Lung (tissue), 16 donors: Measurements from ENCODE around the gene PDZD8. TPM values are rescaled to one million over a fixed set of nuclear protein-coding genes. Genes with fewer than 3 reads are reported as not detected.

Experiments
- ATAC-seq: fragments of 200-7000 bp; cut with Tn5 transposase; one replicate; pipeline ENCODE4 v1.9.1; 2020; ENCODE audit warnings: moderate number of reproducible peaks; ENCODE audit not compliant: insufficient read depth, low FRiP score
- DNase-seq, 3 donors: peaks; one replicate each; pipeline ENCODE4 v3.0.0-alpha.2; 2013 to 2017
- H3K27ac ChIP-seq, 2 donors: one replicate each; pipeline ENCODE4 v1.5.1; 2013; ENCODE audit warnings: mild to moderate bottlenecking in 2 of 2, moderate library complexity in 2 of 2, control low read depth in 1 of 2, inconsistent platforms in 1 of 2, low read depth in 1 of 2, low read length in 1 of 2
- H3K27me3 ChIP-seq, 3 donors: one replicate each; pipeline ENCODE4 v1.5.1; 2013; ENCODE audit warnings: low read length in 2 of 3; ENCODE audit not compliant: control insufficient read depth in 3 of 3, insufficient read depth in 3 of 3
- H3K36me3 ChIP-seq, 4 donors: one replicate each; pipeline ENCODE4 v1.5.1; 2013; ENCODE audit warnings: low read length in 4 of 4, mild to moderate bottlenecking in 1 of 4, moderate library complexity in 1 of 4; ENCODE audit not compliant: control insufficient read depth in 4 of 4, insufficient read depth in 4 of 4
- H3K4me1 ChIP-seq, 5 donors: one replicate each; pipeline ENCODE4 v1.5.1; 2013; ENCODE audit warnings: low read length in 5 of 5, mild to moderate bottlenecking in 2 of 5, moderate library complexity in 1 of 5; ENCODE audit not compliant: control insufficient read depth in 5 of 5, insufficient read depth in 5 of 5
- H3K4me3 ChIP-seq: one replicate; pipeline ENCODE4 v1.5.1; 2013; ENCODE audit warnings: mild to moderate bottlenecking, control low read depth, moderate library complexity
- H3K9ac ChIP-seq, 2 donors: one replicate each; pipeline ENCODE4 v1.5.1; 2013; ENCODE audit warnings: low read length in 2 of 2, control low read depth in 1 of 2; ENCODE audit not compliant: insufficient read depth in 1 of 2
- H3K9me3 ChIP-seq, 4 donors: one replicate each; pipeline ENCODE4 v1.5.1; 2013; ENCODE audit warnings: low read length in 3 of 4, mild to moderate bottlenecking in 1 of 4, moderate library complexity in 1 of 4; ENCODE audit not compliant: control insufficient read depth in 4 of 4, insufficient read depth in 3 of 4
- WGBS, 2 donors: extraction: QIAGEN DNeasy Blood & Tissue Kit; methylation state at CpG; one replicate each; pipeline ENCODE4 v1.1.7; 2013; 5-methylcytosine and 5-hydroxymethylcytosine counted together
- long read RNA-seq, 5 donors: transcript quantifications; one replicate each; lab custom pipeline, GENCODE V29; 2026
- polyA plus RNA-seq, 2 donors: library from polyadenylated mRNA; stranded (reverse); fragments of 200-250 nt; gene quantifications; one replicate each; pipeline ENCODE4 v1.2.1, GENCODE V29; 2013
- total RNA-seq, 2 donors: library from RNA; depleted of rRNA in 1 of 2; stranded (reverse); fragments of >200 nt in 1 of 2; gene quantifications; one replicate each; pipeline ENCODE4 v1.2.1, GENCODE V29; 2014 to 2021
- TF ChIP-seq, protein P1 (sequence below): IDR thresholded peaks from 2 replicates; pipeline ENCODE4 v1.5.1; 2012; ENCODE audit warnings: mild to moderate bottlenecking; ENCODE audit errors: control extremely low read depth, extremely low read depth
- donor health status: control.
- donor health status: control.
- donor health status: Bipolar disorder and iron deficiency.
- donor health status: healthy.
- donor health status: DM: yes; HTN: yes; CAD: no.

Gene PDZD8, protein sequence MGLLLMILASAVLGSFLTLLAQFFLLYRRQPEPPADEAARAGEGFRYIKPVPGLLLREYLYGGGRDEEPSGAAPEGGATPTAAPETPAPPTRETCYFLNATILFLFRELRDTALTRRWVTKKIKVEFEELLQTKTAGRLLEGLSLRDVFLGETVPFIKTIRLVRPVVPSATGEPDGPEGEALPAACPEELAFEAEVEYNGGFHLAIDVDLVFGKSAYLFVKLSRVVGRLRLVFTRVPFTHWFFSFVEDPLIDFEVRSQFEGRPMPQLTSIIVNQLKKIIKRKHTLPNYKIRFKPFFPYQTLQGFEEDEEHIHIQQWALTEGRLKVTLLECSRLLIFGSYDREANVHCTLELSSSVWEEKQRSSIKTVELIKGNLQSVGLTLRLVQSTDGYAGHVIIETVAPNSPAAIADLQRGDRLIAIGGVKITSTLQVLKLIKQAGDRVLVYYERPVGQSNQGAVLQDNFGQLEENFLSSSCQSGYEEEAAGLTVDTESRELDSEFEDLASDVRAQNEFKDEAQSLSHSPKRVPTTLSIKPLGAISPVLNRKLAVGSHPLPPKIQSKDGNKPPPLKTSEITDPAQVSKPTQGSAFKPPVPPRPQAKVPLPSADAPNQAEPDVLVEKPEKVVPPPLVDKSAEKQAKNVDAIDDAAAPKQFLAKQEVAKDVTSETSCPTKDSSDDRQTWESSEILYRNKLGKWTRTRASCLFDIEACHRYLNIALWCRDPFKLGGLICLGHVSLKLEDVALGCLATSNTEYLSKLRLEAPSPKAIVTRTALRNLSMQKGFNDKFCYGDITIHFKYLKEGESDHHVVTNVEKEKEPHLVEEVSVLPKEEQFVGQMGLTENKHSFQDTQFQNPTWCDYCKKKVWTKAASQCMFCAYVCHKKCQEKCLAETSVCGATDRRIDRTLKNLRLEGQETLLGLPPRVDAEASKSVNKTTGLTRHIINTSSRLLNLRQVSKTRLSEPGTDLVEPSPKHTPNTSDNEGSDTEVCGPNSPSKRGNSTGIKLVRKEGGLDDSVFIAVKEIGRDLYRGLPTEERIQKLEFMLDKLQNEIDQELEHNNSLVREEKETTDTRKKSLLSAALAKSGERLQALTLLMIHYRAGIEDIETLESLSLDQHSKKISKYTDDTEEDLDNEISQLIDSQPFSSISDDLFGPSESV
- total RNA-seq (10 to 100 TPM; 27.5 to 32.0 TPM), polyA plus RNA-seq (10 to 100 TPM in 1 of 2 donors, 1 to 10 TPM in 1; 3.7 to 11.0 TPM)
- long read RNA-seq, donor 1, full-length matches to known transcripts = 10 of 16 reads
- long read RNA-seq, donor 1, partial matches to known transcripts = 6 of 16 reads
- long read RNA-seq, donor 1, other reads (novel, unspliced or antisense) = 0 of 16 reads
- long read RNA-seq, donor 2, full-length matches to known transcripts = 4 of 4 reads
- long read RNA-seq, donor 2, partial matches to known transcripts = 0 of 4 reads
- long read RNA-seq, donor 2, other reads (novel, unspliced or antisense) = 0 of 4 reads
- long read RNA-seq, donor 3, full-length matches to known transcripts = 2 of 2 reads
- long read RNA-seq, donor 3, partial matches to known transcripts = 0 of 2 reads
- long read RNA-seq, donor 3, other reads (novel, unspliced or antisense) = 0 of 2 reads
- long read RNA-seq, donor 4, full-length matches to known transcripts = 1 of 1 reads
- long read RNA-seq, donor 4, partial matches to known transcripts = 0 of 1 reads
- long read RNA-seq, donor 4, other reads (novel, unspliced or antisense) = 0 of 1 reads
- long read RNA-seq, donor 5, full-length matches to known transcripts = 4 of 11 reads
- long read RNA-seq, donor 5, partial matches to known transcripts = 7 of 11 reads
- long read RNA-seq, donor 5, other reads (novel, unspliced or antisense) = 0 of 11 reads

DNA sequence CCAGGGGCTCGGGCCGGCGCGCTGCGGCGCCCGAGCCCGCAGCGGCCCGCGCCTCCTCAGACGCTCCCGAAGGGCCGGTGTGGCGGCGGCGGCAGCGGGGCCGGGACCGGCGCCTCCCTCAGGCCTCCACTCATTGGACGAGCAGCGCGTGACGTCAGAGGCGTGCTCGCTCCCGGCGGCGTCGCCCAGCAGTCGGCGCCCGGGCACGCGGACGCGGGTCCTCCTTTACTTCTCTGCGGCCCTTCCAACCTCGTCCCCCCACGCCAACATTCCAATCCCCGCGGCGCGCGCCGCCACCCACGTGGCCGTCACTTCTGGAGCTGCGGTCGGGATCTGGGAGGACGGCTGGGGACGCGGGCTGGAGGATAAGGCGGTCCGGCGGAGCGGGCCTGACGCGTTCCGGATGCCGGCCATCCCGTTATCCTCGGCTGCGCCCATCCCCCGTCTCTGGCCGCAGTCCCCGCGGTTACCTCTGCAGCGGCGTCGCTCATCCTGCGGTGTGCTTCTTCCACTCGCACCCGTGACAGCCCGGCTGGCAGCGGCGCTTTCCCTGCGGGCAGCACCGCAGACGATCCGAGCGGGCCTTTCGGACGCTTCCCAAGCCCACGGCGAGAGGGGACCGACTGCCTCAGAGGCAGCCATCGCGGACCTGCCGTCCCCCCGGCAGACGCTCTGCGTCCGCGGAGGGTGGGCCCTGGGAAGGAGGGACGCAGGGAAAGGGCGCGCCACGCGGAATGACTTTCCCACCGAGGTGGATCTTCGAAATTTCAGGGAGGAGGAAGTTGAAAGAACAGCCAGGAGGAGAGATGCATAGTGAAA, at the start of gene PDZD8:
TSS of gene PDZD8 (minus strand) at position 81 of the 819 bp plus-strand sequence. CDS start 213 bp downstream, outside the sequence.
- ATAC-seq (peak; percentile 93), DNase-seq (peak; percentile 95 to 98 (median 96))
- peaks cover 0 to 25% (median 7%) of the 10 kb centered on the region in 5 donors for H3K4me1 ChIP-seq
- H3K27ac ChIP-seq = peak within 1 kb of the TSS; percentile 94 to 95
- H3K36me3 ChIP-seq = no peaks in the 10 kb centered on the region
- H3K4me3 ChIP-seq = peak within 1 kb of the TSS; percentile 62
- TF ChIP-seq, protein P1, sequence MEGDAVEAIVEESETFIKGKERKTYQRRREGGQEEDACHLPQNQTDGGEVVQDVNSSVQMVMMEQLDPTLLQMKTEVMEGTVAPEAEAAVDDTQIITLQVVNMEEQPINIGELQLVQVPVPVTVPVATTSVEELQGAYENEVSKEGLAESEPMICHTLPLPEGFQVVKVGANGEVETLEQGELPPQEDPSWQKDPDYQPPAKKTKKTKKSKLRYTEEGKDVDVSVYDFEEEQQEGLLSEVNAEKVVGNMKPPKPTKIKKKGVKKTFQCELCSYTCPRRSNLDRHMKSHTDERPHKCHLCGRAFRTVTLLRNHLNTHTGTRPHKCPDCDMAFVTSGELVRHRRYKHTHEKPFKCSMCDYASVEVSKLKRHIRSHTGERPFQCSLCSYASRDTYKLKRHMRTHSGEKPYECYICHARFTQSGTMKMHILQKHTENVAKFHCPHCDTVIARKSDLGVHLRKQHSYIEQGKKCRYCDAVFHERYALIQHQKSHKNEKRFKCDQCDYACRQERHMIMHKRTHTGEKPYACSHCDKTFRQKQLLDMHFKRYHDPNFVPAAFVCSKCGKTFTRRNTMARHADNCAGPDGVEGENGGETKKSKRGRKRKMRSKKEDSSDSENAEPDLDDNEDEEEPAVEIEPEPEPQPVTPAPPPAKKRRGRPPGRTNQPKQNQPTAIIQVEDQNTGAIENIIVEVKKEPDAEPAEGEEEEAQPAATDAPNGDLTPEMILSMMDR = no peak
- H3K9ac ChIP-seq = peak within 1 kb of the TSS; percentile 46 to 55
- 0% methylated on average over 76 to 103 of the region's 103 CpGs for WGBS, 2 donors
- peaks cover 0 to 17% (median 10%) of the 10 kb centered on the region in 3 donors for H3K27me3 ChIP-seq
- H3K9me3 ChIP-seq = no peaks in the 10 kb centered on the region

DNA sequence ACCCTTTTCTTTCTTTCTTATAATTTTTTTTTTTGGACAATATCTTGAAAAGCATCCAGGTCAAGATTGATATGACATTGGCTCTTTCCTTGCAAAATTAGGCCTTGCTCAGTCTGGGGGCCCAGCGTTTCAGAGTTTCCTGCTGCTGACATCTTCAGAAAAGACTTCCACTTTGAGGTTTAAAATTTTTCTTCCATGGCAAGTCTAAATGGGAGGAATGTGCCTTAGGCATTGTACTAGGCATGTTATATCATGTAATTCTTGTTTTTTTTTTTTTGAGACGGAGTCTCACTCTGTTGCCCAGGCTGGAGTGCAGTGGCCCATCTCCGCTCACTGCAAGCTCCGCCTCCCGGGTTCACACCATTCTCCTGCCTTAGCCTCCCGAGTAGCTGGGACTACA, 48.9 kb upstream of the PDZD8 start:
- ATAC-seq (no peak), DNase-seq (no peak)
- no peaks in the 10 kb centered on the region for H3K36me3 ChIP-seq
- TF ChIP-seq, protein P1 = no peak
- no peaks in the 10 kb centered on the region for H3K4me1 ChIP-seq
- no peak overlapping the region for H3K9ac ChIP-seq
- peaks cover 0 to 10% (median 0%) of the 10 kb centered on the region in 4 donors for H3K9me3 ChIP-seq
- 86 to 90% methylated on average over 6 of the region's 6 CpGs for WGBS, 2 donors
- H3K27ac ChIP-seq = no peak overlapping the region
- no peak overlapping the region for H3K4me3 ChIP-seq
- H3K27me3 ChIP-seq = no peaks in the 10 kb centered on the region
